ENCODE measurements around the gene SPPL2B. TPM values are rescaled to one million over a fixed set of nuclear protein-coding genes. Genes with fewer than 3 reads are reported as not detected.
A peak's percentile ranks its signal among the peaks of the same experiment; 100 is the strongest.

The SPPL2B gene
- total RNA-seq, 3 donors from 2014 or later = 119 to 177 (median 153) TPM

GRCh38 chr19:2296141-2296540 lies 32.3 kb upstream of the SPPL2B start:
- Histone ChIP-seq H3K9me3 (no peaks in the 10 kb centered on the region), H3K36me3 (ENCODE audit: low read depth) (no peaks in the 10 kb centered on the region), H3K4me3 (no peak overlapping the region), H3K4me1 (ENCODE audit: low read depth) (peaks cover 5% of the 10 kb centered on the region)
- no peak for DNase-seq
- no peak for TF ChIP-seq CTCF (IDR thresholded peaks at IDR 0.05)
- intact Hi-C loops (cut with DNase I, micrococcal nuclease) = no loop called here
- ATAC-seq = no peak

GRCh38 chr19:2300533-2300932 lies 28.0 kb upstream of the SPPL2B start:
- H3K9me3 ChIP-seq = no peaks in the 10 kb centered on the region
- no peak for TF ChIP-seq CTCF (IDR thresholded peaks at IDR 0.05)
- no peak for DNase-seq
- no peak overlapping the region for H3K4me3 ChIP-seq
- H3K4me1 ChIP-seq (ENCODE audit: low read depth) = no peaks in the 10 kb centered on the region
- no peaks in the 10 kb centered on the region for H3K36me3 ChIP-seq (ENCODE audit: low read depth)
- intact Hi-C loops (cut with DNase I, micrococcal nuclease) = no loop called here
- no peak for ATAC-seq

DNA sequence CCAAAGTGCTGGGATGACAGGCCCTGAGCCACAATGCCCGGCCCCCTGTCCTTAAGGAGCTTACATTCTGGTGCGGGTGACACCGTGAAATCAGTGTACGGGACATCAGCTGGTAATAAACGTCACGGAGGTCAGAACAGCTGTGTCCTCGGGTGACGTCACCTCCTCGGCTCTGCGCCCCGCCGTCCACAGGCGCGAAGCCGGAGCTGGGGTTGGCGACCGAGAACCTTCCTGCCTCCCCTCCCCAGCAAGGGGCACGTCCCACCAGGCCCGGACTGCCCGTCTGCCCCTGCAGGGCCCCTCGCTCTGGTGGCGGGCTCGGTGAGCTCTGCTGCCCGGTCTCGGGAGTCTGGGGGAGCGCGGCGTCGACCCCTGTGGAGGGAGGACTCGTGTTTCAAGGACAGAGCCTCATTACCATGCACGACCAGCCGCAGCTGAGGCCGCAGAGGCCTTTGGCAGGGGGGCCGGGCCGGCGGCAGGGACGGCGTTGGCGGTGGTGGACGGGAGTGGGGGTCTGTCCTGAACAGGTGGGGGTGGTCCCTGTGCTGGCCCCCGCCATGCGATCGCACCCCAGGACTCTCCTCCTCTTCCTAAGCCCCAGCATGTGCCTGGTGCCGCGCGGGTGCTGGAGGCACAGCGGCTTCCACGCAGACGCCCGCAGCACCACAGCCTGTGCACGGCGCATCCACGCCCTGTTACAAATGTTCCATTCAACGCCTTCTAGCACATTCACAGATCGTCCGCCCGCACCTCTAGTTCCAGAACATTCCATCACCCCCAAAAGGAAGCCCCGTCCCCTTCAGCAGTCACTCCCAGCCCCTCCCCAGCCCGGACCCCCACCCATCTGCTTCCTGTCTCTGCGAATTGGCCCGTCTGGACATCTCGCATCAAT lies 25.9 kb upstream of the SPPL2B start:
- Histone ChIP-seq H3K36me3 (ENCODE audit: low read depth) (no peaks in the 10 kb centered on the region), H3K4me1 (ENCODE audit: low read depth) (no peaks in the 10 kb centered on the region), H3K4me3 (no peak overlapping the region), H3K9me3 (no peaks in the 10 kb centered on the region)
- TF ChIP-seq CTCF (IDR thresholded peaks at IDR 0.05) = no peak
- ATAC-seq = peak; percentile 39
- intact Hi-C loops (cut with DNase I, micrococcal nuclease) = no loop called here
- DNase-seq = peak in 1 of 3 donors; percentile 49

DNA sequence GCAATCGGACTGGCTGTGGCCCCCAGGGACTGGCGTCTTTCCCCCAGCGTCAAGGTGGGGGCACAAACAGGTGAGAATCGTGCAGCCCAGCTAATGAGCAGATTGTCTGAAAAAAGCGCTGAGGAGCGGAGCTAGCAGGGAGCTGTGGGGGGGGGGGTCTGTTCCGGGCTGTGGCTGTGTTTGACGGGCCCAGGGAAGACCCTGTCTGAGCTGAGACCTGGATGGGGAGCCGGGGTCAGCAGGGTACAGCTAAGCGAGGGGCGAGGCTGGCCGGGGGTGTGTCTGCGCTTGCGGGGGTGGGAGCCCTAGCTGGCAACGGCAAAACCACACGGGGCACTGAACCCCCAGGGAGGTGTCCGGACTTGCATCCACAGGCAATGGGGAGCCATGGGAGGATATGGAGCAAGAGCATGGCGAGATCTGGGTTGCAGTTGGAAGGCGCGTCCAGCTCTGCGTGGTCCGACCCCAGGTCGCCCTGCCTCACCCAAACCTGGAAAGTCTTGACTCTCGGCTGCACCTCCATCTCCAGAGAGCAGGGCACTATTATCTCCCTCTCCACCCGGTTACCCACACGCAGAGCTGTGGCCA lies 25.2 kb upstream of the SPPL2B start:
- no peak for TF ChIP-seq CTCF (IDR thresholded peaks at IDR 0.05)
- H3K4me1 ChIP-seq (ENCODE audit: low read depth) = no peaks in the 10 kb centered on the region
- ATAC-seq (no peak), DNase-seq (no peak)
- H3K36me3 ChIP-seq (ENCODE audit: low read depth) = no peaks in the 10 kb centered on the region
- H3K9me3 ChIP-seq = no peaks in the 10 kb centered on the region
- no peak overlapping the region for H3K4me3 ChIP-seq
- intact Hi-C loops (cut with DNase I, micrococcal nuclease) = no loop called here

- ATAC-seq = no peak
- Histone ChIP-seq H3K4me1 (ENCODE audit: low read depth) (no peaks in the 10 kb centered on the region), H3K4me3 (no peak overlapping the region), H3K36me3 (ENCODE audit: low read depth) (no peaks in the 10 kb centered on the region), H3K9me3 (no peaks in the 10 kb centered on the region)
- DNase-seq = no peak
- intact Hi-C loops (cut with DNase I, micrococcal nuclease) = no loop called here
- no peak for TF ChIP-seq CTCF (IDR thresholded peaks at IDR 0.05)
Measured at GRCh38 chr19:2305452-2306280, 22.8 kb upstream of the SPPL2B start.

All from mucosa of descending colon (tissue), 3 donors.